IMR-90 (cell line): ENCODE data around the gene LCE2A. TPM values are rescaled to one million over a fixed set of nuclear protein-coding genes. Genes with fewer than 3 reads are reported as not detected.
"Not testable (repeated sequence)": the region's sequence is repeated elsewhere in the genome, so short reads cannot be mapped to it uniquely, and the experiment has no call there.

Experiments
- ATAC-seq: fragments of 200-7000 bp; cut with Tn5 transposase; 2 replicates; pipeline ENCODE4 v1.9.1; 2020; ENCODE audit warnings: low read depth, mild to moderate bottlenecking, moderate library complexity
- BruUV-seq: library from RNA; stranded (reverse); fragments of 400-500 nt; replicated peaks from 2 replicates; lab custom pipeline; 2021; lab: Mats Ljungman, UMichigan
- CTCF ChIA-PET: fragments of 300-600 bp; formaldehyde crosslinking; extraction: SDS; loops from one replicate; lab custom pipeline; 2021; ENCODE audit warnings: antibody characterized with exemption; lab: Yijun Ruan, JAX
- POLR2A ChIA-PET: fragments of 300-600 bp; sonication (Branson Sonifier 250); formaldehyde crosslinking; loops from one replicate; lab custom pipeline; 2022; ENCODE audit warnings: antibody characterized with exemption; ENCODE audit not compliant: unreplicated experiment; lab: Charles Lee
- DNase-seq: peaks from one replicate; pipeline ENCODE4 v3.0.0; 2013
- H2AFZ ChIP-seq: replicated peaks from 2 replicates; pipeline ENCODE3; 2013; ENCODE audit warnings: low read length, mild to moderate bottlenecking; ENCODE audit not compliant: poor library complexity
- H2AK5ac ChIP-seq: 2 replicates; pipeline ENCODE4 v1.6.1; 2013; ENCODE audit warnings: low read depth, low read length, inconsistent platforms
- H2AK9ac ChIP-seq: replicated peaks from 2 replicates; pipeline ENCODE3; 2013; ENCODE audit warnings: mild to moderate bottlenecking, low read depth, low read length, moderate library complexity; ENCODE audit not compliant: poor library complexity
- H2BK120ac ChIP-seq: 2 replicates; pipeline ENCODE4 v1.6.1; 2013; ENCODE audit warnings: low read depth, low read length, inconsistent platforms
- H2BK15ac ChIP-seq: 3 replicates; pipeline ENCODE4 v1.6.1; 2013; ENCODE audit warnings: low read depth, low read length, inconsistent platforms
- H2BK20ac ChIP-seq: 2 replicates; pipeline ENCODE4 v1.6.1; 2013; ENCODE audit warnings: low read depth, mild to moderate bottlenecking, inconsistent platforms, low read length, moderate library complexity
- H2BK5ac ChIP-seq: 2 replicates; pipeline ENCODE4 v1.6.1; 2013; ENCODE audit warnings: mild to moderate bottlenecking, low read depth, low read length, inconsistent platforms; ENCODE audit not compliant: poor library complexity, severe bottlenecking
- H3K14ac ChIP-seq: replicated peaks from 2 replicates; pipeline ENCODE4 v1.6.1; 2013; ENCODE audit warnings: low read depth, low read length, inconsistent platforms
- H3K18ac ChIP-seq: 2 replicates; pipeline ENCODE4 v1.6.1; 2013; ENCODE audit warnings: low read depth, low read length, control low read depth
- H3K23ac ChIP-seq: 2 replicates; pipeline ENCODE4 v1.6.1; 2013; ENCODE audit warnings: low read depth, low read length, inconsistent platforms
- H3K27ac ChIP-seq: 2 replicates; pipeline ENCODE4 v1.5.1; 2013; ENCODE audit warnings: mild to moderate bottlenecking, control low read depth, low read length; ENCODE audit not compliant: insufficient read depth
- H3K27me3 ChIP-seq: 2 replicates; pipeline ENCODE4 v1.6.1; 2013; ENCODE audit warnings: low read length; ENCODE audit not compliant: control insufficient read depth, insufficient read depth
- H3K36me3 ChIP-seq: 2 replicates; pipeline ENCODE4 v1.6.1; 2013; ENCODE audit warnings: low read length, mixed read lengths; ENCODE audit not compliant: control insufficient read depth, insufficient read depth
- H3K4ac ChIP-seq: 2 replicates; pipeline ENCODE4 v1.6.1; 2013; ENCODE audit warnings: low read depth, low read length, inconsistent platforms
- H3K4me1 ChIP-seq: 2 replicates; pipeline ENCODE4 v1.6.1; 2013; ENCODE audit warnings: low read length, mixed read lengths; ENCODE audit not compliant: control insufficient read depth, insufficient read depth
- H3K4me2 ChIP-seq: 2 replicates; pipeline ENCODE4 v1.6.1; 2013; ENCODE audit warnings: low read depth, mild to moderate bottlenecking, control low read depth, low read length, moderate library complexity
- H3K4me3 ChIP-seq: 2 replicates; pipeline ENCODE4 v1.5.1; 2013; ENCODE audit warnings: low read depth, mild to moderate bottlenecking, control low read depth, low read length, moderate library complexity; ENCODE audit not compliant: insufficient read depth
- H3K56ac ChIP-seq: 2 replicates; pipeline ENCODE4 v1.6.1; 2013; ENCODE audit warnings: low read length, inconsistent platforms; ENCODE audit not compliant: insufficient read depth; ENCODE audit errors: extremely low read depth
- H3K79me1 ChIP-seq, 2 experiments: 2 replicates each; pipeline ENCODE4 v1.6.1; 2013; ENCODE audit warnings: low read length in 2 of 2, inconsistent platforms in 1 of 2, low read depth in 1 of 2
- H3K9ac ChIP-seq: 2 replicates; pipeline ENCODE4 v1.6.1; 2013; ENCODE audit warnings: low read depth, low read length, control low read depth
- H3K9me1 ChIP-seq: 2 replicates; pipeline ENCODE4 v1.6.1; 2013; ENCODE audit warnings: low read length, inconsistent platforms; ENCODE audit not compliant: insufficient read depth
- H3K9me3 ChIP-seq: 2 replicates; pipeline ENCODE4 v1.6.1; 2013; ENCODE audit warnings: low read length; ENCODE audit not compliant: control insufficient read depth, insufficient read depth
- H4K20me1 ChIP-seq: 2 replicates; pipeline ENCODE4 v1.6.1; 2013; ENCODE audit warnings: low read length, inconsistent platforms; ENCODE audit not compliant: insufficient read depth
- H4K5ac ChIP-seq: 2 replicates; pipeline ENCODE4 v1.6.1; 2013; ENCODE audit warnings: mild to moderate bottlenecking, low read depth, low read length, control low read depth
- H4K8ac ChIP-seq, 2 experiments: 2 replicates each; pipeline ENCODE4 v1.6.1; 2013; ENCODE audit warnings: low read depth in 2 of 2, low read length in 2 of 2, control low read depth in 1 of 2, inconsistent platforms in 1 of 2
- H4K91ac ChIP-seq: 2 replicates; pipeline ENCODE4 v1.6.1; 2013; ENCODE audit warnings: low read depth, low read length, inconsistent platforms; ENCODE audit not compliant: insufficient read depth
- BHLHE40 ChIP-seq: fragments of 150-350 bp; IDR thresholded peaks from 2 replicates; pipeline ENCODE4 v1.6.1; 2016; ENCODE audit warnings: mild to moderate bottlenecking, low read depth, low read length
- CTCF ChIP-seq: conservative IDR thresholded peaks from 2 replicates; pipeline ENCODE4 v1.5.1; 2012; ENCODE audit warnings: mild to moderate bottlenecking, low read depth, low read length, improper control_type of control experiment
- WGBS, 2 experiments: methylation state at CpG; one replicate each; pipeline versions ENCODE4 v1.1.5 to v1.1.7; 2013; ENCODE audit warnings: missing lambda C conversion rate in 2 of 2; ENCODE audit not compliant: insufficient read length in 1 of 2; ENCODE audit errors: extremely low coverage in 2 of 2; 5-methylcytosine and 5-hydroxymethylcytosine counted together
- dilution Hi-C: fragments of 300-500 bp; cut with HindIII; formaldehyde crosslinking; loops from one replicate; pipeline ENCODE4 v1.14.3; 2018; ENCODE audit warnings: low sequenced_read_pairs; ENCODE audit not compliant: unreplicated experiment
- in situ Hi-C: fragments of 300-500 bp; cut with MboI; formaldehyde crosslinking; loops from 3 replicates; pipeline ENCODE4 v1.14.3; 2019; ENCODE audit warnings: low sequenced_read_pairs, inconsistent platforms, mixed read lengths
- intact Hi-C: fragments of 100-400 bp; cut with micrococcal nuclease; formaldehyde crosslinking; loops from 2 replicates; pipeline ENCODE4 v1.10.0; 2022
- polyA plus RNA-seq, 3 experiments: library from polyadenylated mRNA; depleted of rRNA; stranded (reverse); fragments of >200 nt; gene quantifications; 2 replicates each; pipeline ENCODE4 v1.2.3, GENCODE V29; 2012; ENCODE audit warnings: low replicate concordance in 1 of 3
- total RNA-seq: library from RNA; depleted of rRNA; stranded (reverse); fragments of >200 nt; gene quantifications from 2 replicates; pipeline ENCODE4 v1.2.3, GENCODE V29; 2012

The LCE2A gene
- total and polyA plus RNA-seq, 2 of the 4 experiments (the other 2 are of a cell fraction): 0.50 TPM; not detected in 1

DNA sequence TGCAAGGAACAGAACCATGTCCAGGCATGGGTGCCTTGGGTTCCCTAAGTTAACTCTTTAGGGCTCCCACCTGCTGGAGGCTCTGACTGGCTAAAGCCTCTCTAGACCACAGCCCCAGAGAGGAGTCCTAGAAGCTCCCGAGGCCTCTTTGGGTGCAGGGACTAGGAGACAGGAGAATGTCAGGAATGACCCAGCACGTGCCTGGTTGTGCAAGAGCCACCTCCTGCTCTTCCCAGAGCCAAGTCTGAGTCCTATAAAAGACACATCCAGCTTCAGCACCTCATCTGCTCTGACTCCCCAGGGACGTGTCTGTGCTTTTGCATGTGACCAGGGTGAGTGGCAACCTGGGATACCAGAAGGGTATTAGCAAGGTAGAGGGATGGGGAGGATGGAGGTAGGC lies 35.0 kb upstream of the LCE2A start, which contains the start of gene LCE2D:
TSS of gene LCE2D (plus strand) at position 283 of the 400 bp plus-strand sequence. CDS start 726 bp downstream, outside the sequence.
- Histone ChIP-seq H4K91ac (no peak within 1 kb of the TSS), H3K4me2 (no peak within 1 kb of the TSS), H3K9me3 (no peaks in the 10 kb centered on the region), H3K9me1 (no peaks in the 10 kb centered on the region), H4K8ac (no peak within 1 kb of the TSS), H2AFZ (no peak within 1 kb of the TSS), H3K18ac (no peak within 1 kb of the TSS), H2BK20ac (no peak within 1 kb of the TSS), H3K4me1 (no peaks in the 10 kb centered on the region), H3K9ac (no peak within 1 kb of the TSS), H3K36me3 (no peaks in the 10 kb centered on the region), H2AK9ac (no peak within 1 kb of the TSS), H2BK120ac (no peak within 1 kb of the TSS), H3K23ac (no peak within 1 kb of the TSS), H3K27ac (no peak within 1 kb of the TSS), H4K20me1 (no peaks in the 10 kb centered on the region), H2BK15ac (no peak within 1 kb of the TSS), H2BK5ac (no peak within 1 kb of the TSS), H3K4me3 (no peak within 1 kb of the TSS), H3K79me1 (no peaks in the 10 kb centered on the region), H3K14ac (no peak within 1 kb of the TSS), H2AK5ac (no peak within 1 kb of the TSS), H3K4ac (no peak within 1 kb of the TSS), H4K5ac (no peak within 1 kb of the TSS), H3K56ac (no peak within 1 kb of the TSS), H3K27me3 (no peaks in the 10 kb centered on the region; the same call in 1 of the 2 replicates)
- no peak for DNase-seq
- BruUV-seq: no TSS peak
- dilution Hi-C loops (no loop called here), intact Hi-C loops (no loop called here), in situ Hi-C loops (loop anchor here (25.0 kb wide), 1 partner anchor 549 kb away; the partner anchor contains the start of genes LELP1 and PRR9)
- TF ChIP-seq BHLHE40 (0 out of 2 replicates have a peak, but pooled peaks have one; percentile 10), CTCF (no peak)
- no peak for ATAC-seq
- POLR2A ChIA-PET: no interaction called here
- CTCF ChIA-PET: interaction anchor here (1.3 kb wide), 1 partner anchor 9 kb away, joined by 4 read pairs; no protein-coding TSS in a partner anchor
- 29% methylated on average over 1 of the region's 3 CpGs; no CpG with 5 or more reads in 1 of the 2 experiments for WGBS, 2 experiments

DNA sequence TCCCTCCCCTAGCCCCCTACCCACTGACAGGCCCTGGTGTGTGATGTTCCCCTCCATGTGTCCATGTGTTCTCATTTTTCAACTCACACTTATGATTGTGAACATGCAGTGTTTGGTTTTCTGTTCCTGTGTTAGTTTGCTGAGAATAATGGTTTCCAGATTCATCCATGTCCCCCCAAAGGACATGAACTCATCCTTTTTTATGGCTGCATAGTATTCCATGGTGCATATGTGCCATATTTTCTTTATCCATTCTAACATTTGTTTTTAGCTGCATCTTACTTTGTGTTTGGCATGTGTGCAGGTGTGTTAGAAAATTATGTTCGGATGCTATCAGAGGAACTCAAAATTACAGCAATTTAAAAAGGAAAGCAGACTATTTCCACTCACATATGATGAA lies 32.0 kb upstream of the LCE2A start:
- H2AK9ac ChIP-seq, H3K56ac ChIP-seq, H2BK5ac ChIP-seq, BruUV-seq, H4K91ac ChIP-seq, H3K27ac ChIP-seq, H4K20me1 ChIP-seq, H3K23ac ChIP-seq, H4K5ac ChIP-seq, dilution Hi-C loops, H3K14ac ChIP-seq, H2AK5ac ChIP-seq, H3K27me3 ChIP-seq, intact Hi-C loops, H3K18ac ChIP-seq, H2BK20ac ChIP-seq, DNase-seq, H3K9me1 ChIP-seq, H4K8ac ChIP-seq, H3K79me1 ChIP-seq, H3K36me3 ChIP-seq, H2BK120ac ChIP-seq, ATAC-seq, H2AFZ ChIP-seq, H2BK15ac ChIP-seq, H3K9me3 ChIP-seq, H3K9ac ChIP-seq, POLR2A ChIA-PET, H3K4ac ChIP-seq, H3K4me1 ChIP-seq, H3K4me3 ChIP-seq, CTCF ChIA-PET, H3K4me2 ChIP-seq: not testable (repeated sequence)
- WGBS, 2 experiments: no CpG with 5 or more reads among the region's 1 CpG
- in situ Hi-C loops: loop anchor here (25.0 kb wide), 1 partner anchor 546 kb away; the partner anchor contains the start of genes LELP1 and PRR9
